HG03025 (cell line): ENCODE results near the gene UNC45A.
"Not testable (repeated sequence)": the region's sequence is repeated elsewhere in the genome, so short reads cannot be mapped to it uniquely, and the experiment has no call there.

Experiments
- ATAC-seq: cut with Tn5 transposase; IDR thresholded peaks from one replicate; pipeline ENCODE4 v1.9.1; 2021; ENCODE audit warnings: mild to moderate bottlenecking, moderate library complexity; ENCODE audit not compliant: unreplicated experiment, low FRiP score

Gene UNC45A, protein sequence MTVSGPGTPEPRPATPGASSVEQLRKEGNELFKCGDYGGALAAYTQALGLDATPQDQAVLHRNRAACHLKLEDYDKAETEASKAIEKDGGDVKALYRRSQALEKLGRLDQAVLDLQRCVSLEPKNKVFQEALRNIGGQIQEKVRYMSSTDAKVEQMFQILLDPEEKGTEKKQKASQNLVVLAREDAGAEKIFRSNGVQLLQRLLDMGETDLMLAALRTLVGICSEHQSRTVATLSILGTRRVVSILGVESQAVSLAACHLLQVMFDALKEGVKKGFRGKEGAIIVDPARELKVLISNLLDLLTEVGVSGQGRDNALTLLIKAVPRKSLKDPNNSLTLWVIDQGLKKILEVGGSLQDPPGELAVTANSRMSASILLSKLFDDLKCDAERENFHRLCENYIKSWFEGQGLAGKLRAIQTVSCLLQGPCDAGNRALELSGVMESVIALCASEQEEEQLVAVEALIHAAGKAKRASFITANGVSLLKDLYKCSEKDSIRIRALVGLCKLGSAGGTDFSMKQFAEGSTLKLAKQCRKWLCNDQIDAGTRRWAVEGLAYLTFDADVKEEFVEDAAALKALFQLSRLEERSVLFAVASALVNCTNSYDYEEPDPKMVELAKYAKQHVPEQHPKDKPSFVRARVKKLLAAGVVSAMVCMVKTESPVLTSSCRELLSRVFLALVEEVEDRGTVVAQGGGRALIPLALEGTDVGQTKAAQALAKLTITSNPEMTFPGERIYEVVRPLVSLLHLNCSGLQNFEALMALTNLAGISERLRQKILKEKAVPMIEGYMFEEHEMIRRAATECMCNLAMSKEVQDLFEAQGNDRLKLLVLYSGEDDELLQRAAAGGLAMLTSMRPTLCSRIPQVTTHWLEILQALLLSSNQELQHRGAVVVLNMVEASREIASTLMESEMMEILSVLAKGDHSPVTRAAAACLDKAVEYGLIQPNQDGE

DNA sequence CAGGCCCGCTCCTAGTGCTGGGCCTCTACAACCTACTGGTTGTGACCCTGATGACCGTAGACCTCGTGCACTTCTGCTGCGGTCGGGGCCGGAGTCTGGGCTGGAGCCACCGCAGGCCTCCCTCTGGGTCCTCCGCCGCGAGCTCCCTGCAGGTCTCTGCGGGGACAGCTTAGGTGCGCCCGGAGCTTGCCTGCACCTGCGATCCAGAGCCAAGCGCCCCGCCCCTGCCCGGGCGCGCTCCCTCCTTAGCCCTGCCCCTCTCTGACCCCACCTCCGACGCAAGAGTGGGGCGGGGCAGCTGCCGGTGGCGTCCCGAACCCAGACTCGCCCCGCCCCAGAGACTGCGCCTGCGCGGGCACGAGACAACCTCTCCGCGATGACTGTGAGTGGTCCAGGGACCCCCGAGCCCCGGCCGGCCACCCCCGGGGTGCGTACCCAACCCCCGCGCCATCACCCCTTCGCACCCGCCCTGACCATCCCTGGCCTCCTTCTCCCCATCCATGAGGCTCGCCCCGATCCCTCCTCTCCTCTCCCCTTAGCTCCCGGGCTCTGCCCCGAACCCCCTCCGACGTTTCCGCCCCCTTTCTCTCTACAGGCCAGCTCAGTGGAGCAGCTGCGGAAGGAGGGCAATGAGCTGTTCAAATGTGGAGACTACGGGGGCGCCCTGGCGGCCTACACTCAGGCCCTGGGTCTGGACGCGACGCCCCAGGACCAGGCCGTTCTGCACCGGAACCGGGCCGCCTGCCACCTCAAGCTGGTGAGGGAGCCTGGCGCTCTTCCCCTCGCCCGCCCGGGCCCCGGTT is at the start of gene UNC45A:
TSS of gene UNC45A (plus strand) at position 337 of the 803 bp plus-strand sequence. CDS start at position 377, 40 bp downstream.
- ATAC-seq = peak; percentile 52

DNA sequence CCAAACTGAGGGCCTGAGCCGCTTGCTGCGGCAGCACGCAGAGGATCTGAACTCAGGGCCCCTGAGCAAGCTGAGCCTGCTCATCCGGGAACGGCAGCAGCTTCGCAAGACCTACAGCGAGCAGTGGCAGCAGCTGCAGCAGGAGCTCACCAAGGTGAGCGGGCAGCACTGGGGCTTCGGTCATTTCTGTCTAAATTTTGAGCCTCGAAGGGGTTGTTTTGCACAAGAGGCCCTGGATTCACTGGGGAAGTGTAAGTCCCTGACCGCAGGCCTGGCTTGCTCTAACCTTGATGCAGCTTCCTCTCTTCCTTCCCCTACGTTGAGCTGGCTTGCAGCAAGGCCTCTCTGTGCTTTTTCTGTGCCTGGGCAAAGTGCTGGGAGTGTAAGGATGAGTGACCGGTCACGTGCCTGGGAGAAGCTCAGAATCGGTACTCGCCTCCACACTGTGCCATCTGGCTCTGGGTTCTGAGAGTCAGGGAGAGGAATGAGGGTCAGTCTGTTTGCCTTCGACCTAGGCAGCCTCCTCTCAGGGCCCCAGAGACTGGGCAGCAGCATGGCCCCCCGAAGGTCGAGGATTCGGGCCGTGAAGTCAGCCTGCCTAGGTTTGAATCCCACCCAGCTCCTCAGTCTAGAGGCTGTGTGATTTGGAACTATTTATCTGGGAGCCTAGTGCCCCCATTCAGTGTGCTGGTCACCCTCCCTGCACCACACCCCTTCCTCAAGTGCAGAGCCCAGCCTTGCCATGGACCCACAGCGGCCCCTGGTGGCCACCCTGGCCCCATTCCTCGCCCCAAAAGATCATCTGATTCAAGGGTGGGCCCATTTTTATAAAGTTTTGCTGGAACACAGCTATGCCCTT is 49.4 kb upstream of the UNC45A start:
- no peak for ATAC-seq

DNA sequence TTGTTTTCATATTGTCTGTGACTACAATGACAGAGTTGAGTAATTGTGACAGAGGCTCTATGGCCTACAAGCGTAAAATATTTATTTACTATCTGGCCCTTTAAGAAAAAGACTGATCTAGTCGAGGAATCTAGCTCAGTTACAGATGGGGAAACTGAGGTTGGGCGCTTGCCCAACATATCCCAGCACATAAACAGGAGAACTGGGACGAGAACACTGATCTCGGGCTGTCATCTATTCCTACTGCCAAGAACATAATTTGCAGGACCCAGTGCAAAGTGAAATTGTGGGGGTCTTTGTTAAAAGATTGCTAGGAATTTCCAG is 48.8 kb upstream of the UNC45A start:
- no peak for ATAC-seq

DNA sequence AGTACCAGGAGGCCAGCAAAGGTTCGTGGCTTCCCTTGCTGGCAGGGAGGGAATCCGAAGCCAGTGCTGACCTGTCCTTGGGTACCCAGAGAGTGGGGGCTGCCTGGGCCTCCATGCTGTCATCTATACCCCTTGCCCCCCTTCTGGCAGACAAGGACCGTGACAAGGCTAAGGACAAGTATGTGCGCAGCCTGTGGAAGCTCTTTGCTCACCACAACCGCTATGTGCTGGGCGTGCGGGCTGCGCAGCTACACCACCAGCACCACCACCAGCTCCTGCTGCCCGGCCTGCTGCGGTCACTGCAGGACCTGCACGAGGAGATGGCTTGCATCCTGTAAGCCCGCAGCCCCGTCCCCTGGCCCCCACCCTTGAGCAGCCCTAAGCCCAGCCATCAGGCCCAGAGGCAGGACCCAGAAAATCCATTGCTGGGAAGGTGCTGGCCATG is 48.0 kb upstream of the UNC45A start:
- no peak for ATAC-seq

DNA sequence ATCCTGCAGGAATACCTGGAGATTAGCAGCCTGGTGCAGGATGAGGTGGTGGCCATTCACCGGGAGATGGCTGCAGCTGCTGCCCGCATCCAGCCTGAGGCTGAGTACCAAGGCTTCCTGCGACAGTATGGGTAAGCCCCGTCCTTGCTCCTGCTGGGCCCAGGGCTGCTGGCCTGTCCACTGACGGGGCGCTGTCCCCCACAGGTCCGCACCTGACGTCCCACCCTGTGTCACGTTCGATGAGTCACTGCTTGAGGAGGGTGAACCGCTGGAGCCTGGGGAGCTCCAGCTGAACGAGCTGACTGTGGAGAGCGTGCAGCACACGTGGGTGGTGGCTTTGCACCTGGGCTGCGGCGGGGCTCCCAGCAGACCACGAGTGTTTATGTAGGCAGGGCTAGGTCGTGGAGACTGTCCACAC is 45.8 kb upstream of the UNC45A start:
- no peak for ATAC-seq

DNA sequence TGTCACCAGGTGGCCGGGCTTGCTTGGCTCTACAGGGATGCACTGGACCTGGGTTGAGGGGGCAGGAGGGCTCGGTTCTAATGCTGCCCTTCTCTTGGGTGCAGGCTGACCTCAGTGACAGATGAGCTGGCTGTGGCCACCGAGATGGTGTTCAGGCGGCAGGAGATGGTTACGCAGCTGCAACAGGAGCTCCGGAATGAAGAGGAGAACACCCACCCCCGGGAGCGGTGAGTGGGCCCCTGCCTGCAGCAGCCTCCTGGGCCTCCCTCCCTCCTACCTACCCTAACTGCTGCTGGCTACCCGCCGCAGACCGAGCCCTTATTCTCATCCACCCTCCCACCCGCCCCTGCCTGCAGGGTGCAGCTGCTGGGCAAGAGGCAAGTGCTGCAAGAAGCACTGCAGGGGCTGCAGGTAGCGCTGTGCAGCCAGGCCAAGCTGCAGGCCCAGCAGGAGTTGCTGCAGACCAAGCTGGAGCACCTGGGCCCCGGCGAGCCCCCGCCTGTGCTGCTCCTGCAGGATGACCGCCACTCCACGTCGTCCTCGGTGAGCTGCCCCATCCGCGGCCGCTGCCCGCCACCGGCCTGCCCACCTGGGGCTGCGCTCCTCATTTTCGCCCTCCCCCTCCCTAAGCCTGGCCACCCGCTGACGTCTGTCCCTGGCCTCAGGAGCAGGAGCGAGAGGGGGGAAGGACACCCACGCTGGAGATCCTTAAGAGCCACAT is 45.2 kb upstream of the UNC45A start:
- no peak for ATAC-seq

DNA sequence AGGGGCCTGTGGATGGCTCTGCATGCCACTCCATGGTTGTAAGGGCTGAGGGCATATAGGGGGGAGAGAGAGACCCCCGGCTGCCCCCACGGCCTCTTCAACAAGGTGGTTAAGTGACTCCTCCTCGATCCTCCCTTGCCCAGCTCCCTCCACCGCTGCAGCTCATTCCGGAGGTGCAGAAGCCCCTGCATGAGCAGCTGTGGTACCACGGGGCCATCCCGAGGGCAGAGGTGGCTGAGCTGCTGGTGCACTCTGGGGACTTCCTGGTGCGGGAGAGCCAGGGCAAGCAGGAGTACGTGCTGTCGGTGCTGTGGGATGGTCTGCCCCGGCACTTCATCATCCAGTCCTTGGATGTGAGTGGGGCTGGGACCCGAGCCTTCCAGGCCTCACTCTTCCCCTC is 44.2 kb upstream of the UNC45A start:
- no peak for ATAC-seq

DNA sequence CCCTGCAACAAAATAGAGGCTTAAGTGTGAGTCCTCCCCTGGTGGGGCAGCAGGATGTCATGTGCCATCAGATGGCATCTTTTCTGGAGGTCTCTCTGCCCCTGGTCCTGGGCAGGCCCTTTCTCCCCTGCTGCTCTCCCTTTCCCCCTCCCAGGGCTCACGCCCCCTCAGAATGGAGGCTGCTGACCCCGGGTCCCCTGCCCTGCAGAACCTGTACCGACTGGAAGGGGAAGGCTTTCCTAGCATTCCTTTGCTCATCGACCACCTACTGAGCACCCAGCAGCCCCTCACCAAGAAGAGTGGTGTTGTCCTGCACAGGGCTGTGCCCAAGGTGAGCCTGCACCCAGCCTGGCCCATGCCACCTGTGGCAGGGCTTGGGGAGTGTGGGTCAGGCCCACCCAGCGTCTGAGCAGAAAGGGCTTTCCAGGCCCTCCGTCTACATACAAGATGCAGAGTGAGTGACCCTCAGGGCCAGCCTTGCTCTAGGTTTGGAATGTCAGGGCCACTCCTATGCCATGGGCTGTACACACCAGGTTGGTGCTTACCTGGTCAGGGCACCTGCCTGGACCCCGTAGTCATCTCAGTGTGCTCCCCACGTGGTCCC is 43.6 kb upstream of the UNC45A start:
- ATAC-seq = no peak

DNA sequence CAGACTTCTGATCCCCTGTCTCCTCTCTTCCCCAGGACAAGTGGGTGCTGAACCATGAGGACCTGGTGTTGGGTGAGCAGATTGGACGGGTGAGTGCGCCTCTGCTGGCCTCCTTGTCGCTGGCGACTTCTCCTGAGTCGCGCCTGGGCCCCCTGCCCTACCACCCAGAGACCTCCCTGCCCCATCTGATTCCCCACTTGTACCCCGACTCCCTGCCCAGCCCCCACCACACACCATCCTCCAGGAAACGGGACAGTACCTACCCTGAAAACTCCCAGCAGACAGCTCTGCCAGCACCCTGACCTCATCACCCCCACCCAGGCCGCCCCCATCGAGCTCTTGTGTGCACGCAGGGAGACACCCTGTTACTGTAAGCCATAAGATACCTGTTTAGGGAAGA is 43.1 kb upstream of the UNC45A start:
- ATAC-seq = no peak

DNA sequence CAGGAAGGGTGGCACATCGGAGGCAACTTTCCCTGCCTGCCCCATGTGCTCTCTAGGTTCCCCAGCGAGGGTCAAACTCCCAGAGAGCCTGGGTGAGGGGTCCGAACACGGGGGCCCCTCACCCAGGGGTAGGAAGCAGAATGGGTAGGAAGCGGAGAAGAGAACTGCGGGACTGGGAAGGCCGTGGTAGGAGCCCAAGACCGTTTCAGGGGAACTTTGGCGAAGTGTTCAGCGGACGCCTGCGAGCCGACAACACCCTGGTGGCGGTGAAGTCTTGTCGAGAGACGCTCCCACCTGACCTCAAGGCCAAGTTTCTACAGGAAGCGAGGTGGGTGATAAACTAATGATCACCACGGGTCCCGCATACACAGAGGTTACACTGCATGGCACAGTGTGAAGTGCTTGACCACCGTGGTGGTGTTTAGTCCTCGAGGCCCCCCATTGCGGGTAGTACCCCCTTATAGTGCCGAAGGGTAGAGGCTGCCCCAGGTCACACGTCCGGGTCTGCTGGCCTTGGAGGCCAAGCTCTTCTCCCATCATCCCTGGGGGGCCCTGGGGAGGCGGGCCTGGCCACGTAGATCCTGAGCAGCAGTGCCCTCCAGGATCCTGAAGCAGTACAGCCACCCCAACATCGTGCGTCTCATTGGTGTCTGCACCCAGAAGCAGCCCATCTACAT is 42.4 kb upstream of the UNC45A start:
- no peak for ATAC-seq

DNA sequence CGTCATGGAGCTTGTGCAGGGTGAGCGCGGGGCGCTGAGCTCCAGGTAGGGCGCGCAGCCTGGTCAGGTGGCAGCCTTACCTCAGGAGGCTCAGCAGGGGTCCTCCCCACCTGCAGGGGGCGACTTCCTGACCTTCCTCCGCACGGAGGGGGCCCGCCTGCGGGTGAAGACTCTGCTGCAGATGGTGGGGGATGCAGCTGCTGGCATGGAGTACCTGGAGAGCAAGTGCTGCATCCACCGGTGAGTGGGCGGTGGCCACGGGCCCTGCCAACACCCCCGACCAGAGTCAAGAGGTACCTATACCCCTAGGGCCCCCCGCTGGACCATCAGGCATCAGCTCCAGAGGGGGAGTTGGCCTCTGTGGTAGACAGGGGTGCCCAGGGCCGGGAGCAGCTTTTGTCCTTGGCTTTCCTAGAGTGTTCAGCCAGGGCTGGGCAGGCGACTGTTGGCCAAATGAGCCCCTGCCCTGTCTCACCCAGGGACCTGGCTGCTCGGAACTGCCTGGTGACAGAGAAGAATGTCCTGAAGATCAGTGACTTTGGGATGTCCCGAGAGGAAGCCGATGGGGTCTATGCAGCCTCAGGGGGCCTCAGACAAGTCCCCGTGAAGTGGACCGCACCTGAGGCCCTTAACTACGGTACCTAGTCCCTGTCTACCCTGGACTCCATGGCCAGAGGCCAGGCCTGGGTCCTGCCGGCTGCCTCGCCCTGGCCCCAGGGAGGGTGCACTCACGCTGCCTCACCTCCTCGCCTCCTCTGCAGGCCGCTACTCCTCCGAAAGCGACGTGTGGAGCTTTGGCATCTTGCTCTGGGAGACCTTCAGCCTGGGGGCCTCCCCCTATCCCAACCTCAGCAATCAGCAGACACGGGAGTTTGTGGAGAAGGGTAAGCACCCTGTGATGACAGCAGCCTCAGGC is 41.7 kb upstream of the UNC45A start:
- ATAC-seq = no peak

DNA sequence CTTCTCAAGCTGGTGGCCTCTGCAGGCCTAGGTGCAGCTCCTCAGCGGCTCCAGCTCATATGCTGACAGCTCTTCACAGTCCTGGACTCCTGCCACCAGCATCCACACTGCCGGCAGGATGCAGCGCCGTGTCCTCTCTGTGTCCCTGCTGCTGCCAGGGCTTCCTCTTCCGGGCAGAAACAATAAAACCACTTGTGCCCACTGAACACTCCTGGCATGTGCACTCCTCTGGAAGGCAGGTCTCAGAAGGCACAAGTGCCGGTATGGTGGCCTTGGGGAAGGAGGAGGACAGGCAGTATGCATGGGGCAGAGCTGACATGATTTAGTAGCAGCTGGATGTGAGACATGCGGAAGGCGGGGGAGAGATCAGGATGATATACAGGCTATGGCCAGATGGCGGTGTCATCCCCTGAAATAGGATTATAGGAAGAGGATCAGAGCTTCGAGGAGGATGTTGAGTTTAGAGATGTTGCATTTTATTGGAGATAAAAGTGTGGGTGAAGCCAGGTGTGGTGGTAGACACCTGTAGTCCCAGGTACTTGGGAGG is 39.4 kb upstream of the UNC45A start:
- no peak for ATAC-seq

DNA sequence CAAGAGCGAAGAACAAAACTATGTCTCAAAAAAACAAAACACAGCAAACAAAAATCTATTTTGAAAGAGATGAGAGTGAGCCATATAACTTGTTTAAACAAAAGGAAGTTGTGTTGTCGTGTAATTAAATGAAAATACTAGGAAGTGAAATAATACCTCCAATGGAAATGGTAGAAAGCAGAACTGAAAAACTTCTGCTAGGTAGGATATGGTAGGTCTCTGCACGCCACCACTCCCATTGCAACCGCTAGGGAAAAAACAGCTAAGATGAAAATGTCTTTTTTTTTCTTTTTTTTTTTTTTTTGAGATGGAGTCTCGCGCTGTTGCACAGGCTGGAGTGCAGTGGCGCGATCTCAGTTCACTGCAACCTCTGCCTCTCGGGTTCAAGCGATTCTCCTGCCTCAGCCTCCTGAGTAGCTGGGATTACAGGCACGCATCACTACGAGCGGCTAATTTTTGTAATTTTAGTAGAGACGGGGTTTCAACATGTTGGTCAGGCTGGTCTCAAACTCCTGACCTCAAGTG is 37.9 kb upstream of the UNC45A start:
- not testable (repeated sequence) for ATAC-seq

DNA sequence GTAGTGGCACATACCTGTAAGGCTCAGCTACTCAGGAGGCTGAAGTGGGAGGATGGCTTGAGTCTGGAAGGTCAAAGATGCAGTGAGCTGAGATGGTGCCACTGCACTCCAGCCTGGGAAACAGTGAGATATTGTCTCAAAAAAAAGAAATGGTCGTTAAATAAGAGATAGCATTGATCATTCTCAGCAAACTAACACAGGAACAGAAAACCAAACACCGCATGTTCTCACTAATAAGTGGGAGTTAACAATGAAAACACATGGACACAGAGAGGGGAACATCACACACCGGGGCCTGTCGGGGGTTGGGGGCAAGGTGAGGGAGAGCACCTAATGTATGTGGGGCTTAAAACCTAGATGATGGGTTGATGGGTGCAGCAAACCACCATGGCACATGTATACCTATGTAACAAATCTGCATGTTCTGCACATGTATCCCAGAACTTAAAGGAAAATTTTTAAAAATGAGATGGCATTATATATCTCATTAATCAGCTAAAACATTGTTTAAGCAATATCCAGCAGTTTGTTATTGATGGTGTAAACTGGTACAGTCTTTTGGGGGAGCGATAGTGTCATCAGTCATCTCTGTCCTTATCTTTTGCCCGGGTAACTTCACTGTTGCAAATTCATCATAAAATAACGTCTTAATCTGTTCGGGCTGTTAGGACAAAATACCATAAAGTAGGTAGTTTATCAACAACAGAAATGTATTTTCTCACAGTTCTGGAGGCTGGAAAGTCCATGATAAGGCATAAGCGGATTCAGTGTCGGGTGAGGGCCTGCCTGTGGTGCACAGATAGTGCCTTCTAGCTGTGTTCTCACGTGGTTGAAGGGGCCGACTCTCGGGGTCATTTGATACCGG is 33.7 kb upstream of the UNC45A start:
- no peak for ATAC-seq

DNA sequence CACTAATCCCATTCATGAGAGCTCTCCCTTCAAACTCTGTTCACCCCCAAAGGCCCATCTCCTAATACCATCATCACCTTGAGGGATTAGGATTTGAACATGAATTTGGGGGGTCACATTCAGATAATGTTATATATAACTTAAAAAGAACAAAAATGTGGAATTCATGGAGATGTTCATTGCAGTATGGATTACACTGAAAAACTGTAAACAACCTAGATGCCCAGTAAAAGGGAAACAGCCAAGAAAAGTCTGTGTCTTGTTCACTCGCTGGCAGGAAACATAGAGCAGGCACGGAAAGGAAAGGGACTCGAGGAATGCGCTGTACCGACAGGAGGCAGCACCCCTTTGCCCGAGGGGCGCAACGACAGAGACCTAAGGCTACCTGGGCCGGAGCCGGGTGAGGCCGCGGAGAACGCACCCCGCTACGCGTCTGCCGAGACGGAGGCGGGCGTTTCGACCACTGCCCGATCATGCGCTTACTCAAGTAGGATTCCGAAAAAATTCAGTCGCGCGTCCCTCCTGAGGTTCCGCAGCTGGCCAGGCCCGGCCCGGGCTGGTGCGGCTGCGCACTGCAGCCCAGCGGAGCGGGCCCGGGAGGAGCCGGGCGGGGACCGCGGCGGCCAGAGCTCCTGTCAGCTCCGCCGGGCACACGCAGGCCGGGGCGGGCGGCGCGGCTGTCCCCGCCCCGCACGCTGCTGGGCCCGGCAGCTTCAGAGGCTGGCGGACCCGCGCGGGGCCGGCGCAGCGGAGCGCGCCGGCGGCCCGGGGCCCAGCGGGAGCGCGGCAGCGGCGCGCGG is 32.8 kb upstream of the UNC45A start:
- peak; percentile 54 for ATAC-seq
